Inflammatory macrophage (primary cell): ENCODE measurements around the gene C12orf57.

Source experiments
- DNase-seq, 2 donors: peaks; one replicate each; pipeline ENCODE4 v3.0.0-alpha.2; 2020 to 2022

The C12orf57 gene

GRCh38 chr12:6937481-6938352 lies 6.1 kb upstream of the C12orf57 start:
- peak; percentile 94 for DNase-seq

- DNase-seq, result no peak
Measured at GRCh38 chr12:6938353-6939190, 5.2 kb upstream of the C12orf57 start.

GRCh38 chr12:6939191-6939540 lies 4.7 kb upstream of the C12orf57 start:
- no peak for DNase-seq

GRCh38 chr12:6941267-6941666 lies 2.6 kb upstream of the C12orf57 start:
- DNase-seq, result no peak

DNA sequence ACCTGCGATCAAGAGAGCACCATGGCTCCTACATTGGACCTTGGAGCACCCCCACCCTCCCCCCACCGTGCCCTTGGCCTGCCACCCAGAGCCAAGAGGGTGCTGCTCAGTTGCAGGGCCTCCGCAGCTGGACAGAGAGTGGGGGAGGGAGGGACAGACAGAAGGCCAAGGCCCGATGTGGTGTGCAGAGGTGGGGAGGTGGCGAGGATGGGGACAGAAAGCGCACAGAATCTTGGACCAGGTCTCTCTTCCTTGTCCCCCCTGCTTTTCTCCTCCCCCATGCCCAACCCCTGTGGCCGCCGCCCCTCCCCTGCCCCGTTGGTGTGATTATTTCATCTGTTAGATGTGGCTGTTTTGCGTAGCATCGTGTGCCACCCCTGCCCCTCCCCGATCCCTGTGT lies 2.0 kb upstream of the C12orf57 start:
- no peak for DNase-seq

DNA sequence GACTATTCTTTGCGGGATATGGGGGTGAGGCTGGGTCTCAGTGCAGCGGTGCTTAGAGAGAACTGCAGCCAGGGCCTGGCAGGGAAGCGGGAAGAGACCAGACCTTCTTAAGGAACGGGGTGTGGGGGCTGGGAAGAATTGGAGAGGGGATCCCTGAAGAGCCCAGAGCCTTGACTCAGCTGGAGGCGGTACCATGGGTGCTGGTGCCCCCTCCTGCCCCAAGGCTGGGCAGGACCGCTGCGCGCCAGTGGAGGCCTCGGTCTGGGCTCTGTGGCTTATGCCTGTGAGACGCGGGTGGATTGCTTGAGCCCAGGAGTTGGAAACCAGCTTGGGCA lies 1.5 kb upstream of the C12orf57 start:
- no peak for DNase-seq

GRCh38 chr12:6943389-6943721 lies 467 bp upstream of the C12orf57 start:
- DNase-seq, result peak; percentile 84 to 87

- DNase-seq, result peak; percentile 88 to 90
Measured at GRCh38 chr12:6944381-6945186, 762 bp downstream of the C12orf57 start.

GRCh38 chr12:6945613-6946012 lies 1.8 kb downstream of the C12orf57 start:
- no peak for DNase-seq

- DNase-seq, result peak; percentile 26 to 66
Measured at GRCh38 chr12:6946033-6946919, 2.5 kb downstream of the C12orf57 start.

- no peak for DNase-seq
Measured at GRCh38 chr12:6946920-6947374, 3.1 kb downstream of the C12orf57 start.

- no peak for DNase-seq
Measured at GRCh38 chr12:6947615-6948014, 3.8 kb downstream of the C12orf57 start.

- DNase-seq, result peak; percentile 87 to 92
Measured at GRCh38 chr12:6948873-6949594, 5.2 kb downstream of the C12orf57 start.

DNA sequence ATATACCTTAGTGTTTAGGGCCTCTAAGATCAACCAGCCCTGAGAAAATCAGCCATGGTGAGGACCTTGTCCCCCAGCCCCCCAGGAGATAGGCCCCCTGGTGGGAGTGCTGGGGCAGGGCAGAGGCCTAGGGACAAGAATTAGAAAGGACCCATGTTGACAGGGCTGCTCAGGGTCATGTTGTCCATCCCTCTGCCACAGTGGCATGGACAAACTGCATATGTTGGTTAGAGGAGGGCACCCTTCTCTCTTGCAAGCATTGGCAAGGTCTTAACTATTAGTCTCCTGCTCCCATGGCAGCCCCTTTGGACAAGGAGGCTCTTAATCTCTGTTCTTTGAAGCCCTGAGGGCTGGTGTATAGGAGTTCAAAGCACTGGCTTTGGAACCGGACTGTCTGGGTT lies 6.6 kb downstream of the C12orf57 start:
- no peak for DNase-seq

- peak; percentile 96 to 97 for DNase-seq
Measured at GRCh38 chr12:6950811-6951540, 7.2 kb downstream of the C12orf57 start, which contains the start of gene PTPN6. Gene PTPN6, plus strand, starts transcription at chr12:6951356. Its CDS starts 157 bp downstream, at chr12:6951513.

GRCh38 chr12:6951551-6952120 lies 7.8 kb downstream of the C12orf57 start:
- no peak for DNase-seq

- DNase-seq, result no peak
Measured at GRCh38 chr12:6952121-6952862, 8.5 kb downstream of the C12orf57 start.

- DNase-seq, result no peak
Measured at GRCh38 chr12:6952863-6953441, 9.1 kb downstream of the C12orf57 start.
